Kidney epithelial cell (primary cell): Measurements from ENCODE around the gene IRX5. TPM values are rescaled to one million over a fixed set of nuclear protein-coding genes. Genes with fewer than 3 reads are reported as not detected.

ENCODE experiments used
- DNase-seq: peaks from one replicate; pipeline ENCODE4 v3.0.0-alpha.2; 2010; ENCODE audit warnings: low read depth
- H3K27me3 ChIP-seq: 2 replicates; pipeline ENCODE4 v1.6.0; 2011; ENCODE audit warnings: low read length; ENCODE audit not compliant: control insufficient read depth, insufficient read depth
- H3K36me3 ChIP-seq: 2 replicates; pipeline ENCODE4 v1.5.1; 2011; ENCODE audit warnings: low read length; ENCODE audit not compliant: control insufficient read depth, insufficient read depth
- H3K4me3 ChIP-seq: 2 replicates; pipeline ENCODE4 v1.5.1; 2011; ENCODE audit warnings: low read depth, mild to moderate bottlenecking, control low read depth, low read length
- total RNA-seq: library from RNA; depleted of rRNA; stranded (reverse); fragments of >200 nt; gene quantifications from 2 replicates; pipeline ENCODE4 v1.2.3, GENCODE V29; 2015
- TF ChIP-seq, protein P1 (sequence below): IDR thresholded peaks from 2 replicates; pipeline ENCODE4 v1.5.1; 2011; ENCODE audit warnings: mild to moderate bottlenecking, moderate library complexity, low read length, control low read depth, inconsistent platforms; ENCODE audit not compliant: insufficient read depth, poor library complexity, severe bottlenecking

The IRX5 gene
- total RNA-seq, 1 donor from 2014 or later = 2.0 TPM

DNA sequence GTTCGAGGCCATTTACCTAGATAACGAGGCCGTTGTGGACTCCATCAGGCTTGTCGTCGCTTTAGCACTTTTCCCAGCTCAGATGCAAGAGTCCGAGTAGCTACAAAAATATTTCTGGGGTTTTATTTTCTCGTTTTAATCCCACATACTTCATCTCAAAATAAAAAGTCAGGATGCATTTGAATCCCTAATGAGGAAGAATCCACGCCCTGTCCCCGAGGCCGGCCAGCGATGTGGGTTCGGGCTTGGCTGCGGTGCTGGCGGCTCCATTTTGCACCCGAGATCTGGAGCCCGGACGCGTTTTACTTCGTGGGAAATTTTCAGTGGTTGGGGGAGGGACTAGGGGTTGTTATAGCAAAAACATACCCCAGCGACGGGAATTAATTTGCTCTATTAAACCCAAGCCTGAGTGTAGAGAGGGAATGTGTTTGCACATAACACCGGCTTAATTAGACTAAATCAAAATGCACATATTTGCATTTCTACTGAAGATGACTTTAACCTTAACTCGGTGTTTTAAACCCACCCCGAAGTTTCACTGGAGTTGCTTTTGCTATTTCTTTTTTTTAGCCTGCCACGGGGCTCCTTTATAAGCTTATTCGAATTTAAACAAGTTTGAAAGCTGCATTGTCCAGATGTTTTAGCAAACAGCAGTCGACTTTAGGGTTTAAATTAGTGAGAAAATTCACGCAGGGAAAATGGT is 4.8 kb downstream of the IRX5 start:
- Histone ChIP-seq H3K4me3 (peak overlapping the region; percentile 36), H3K27me3 (peaks cover 80% of the 10 kb centered on the region), H3K36me3 (no peaks in the 10 kb centered on the region)
- no peak for DNase-seq
- TF ChIP-seq, protein P1, sequence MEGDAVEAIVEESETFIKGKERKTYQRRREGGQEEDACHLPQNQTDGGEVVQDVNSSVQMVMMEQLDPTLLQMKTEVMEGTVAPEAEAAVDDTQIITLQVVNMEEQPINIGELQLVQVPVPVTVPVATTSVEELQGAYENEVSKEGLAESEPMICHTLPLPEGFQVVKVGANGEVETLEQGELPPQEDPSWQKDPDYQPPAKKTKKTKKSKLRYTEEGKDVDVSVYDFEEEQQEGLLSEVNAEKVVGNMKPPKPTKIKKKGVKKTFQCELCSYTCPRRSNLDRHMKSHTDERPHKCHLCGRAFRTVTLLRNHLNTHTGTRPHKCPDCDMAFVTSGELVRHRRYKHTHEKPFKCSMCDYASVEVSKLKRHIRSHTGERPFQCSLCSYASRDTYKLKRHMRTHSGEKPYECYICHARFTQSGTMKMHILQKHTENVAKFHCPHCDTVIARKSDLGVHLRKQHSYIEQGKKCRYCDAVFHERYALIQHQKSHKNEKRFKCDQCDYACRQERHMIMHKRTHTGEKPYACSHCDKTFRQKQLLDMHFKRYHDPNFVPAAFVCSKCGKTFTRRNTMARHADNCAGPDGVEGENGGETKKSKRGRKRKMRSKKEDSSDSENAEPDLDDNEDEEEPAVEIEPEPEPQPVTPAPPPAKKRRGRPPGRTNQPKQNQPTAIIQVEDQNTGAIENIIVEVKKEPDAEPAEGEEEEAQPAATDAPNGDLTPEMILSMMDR = no peak

DNA sequence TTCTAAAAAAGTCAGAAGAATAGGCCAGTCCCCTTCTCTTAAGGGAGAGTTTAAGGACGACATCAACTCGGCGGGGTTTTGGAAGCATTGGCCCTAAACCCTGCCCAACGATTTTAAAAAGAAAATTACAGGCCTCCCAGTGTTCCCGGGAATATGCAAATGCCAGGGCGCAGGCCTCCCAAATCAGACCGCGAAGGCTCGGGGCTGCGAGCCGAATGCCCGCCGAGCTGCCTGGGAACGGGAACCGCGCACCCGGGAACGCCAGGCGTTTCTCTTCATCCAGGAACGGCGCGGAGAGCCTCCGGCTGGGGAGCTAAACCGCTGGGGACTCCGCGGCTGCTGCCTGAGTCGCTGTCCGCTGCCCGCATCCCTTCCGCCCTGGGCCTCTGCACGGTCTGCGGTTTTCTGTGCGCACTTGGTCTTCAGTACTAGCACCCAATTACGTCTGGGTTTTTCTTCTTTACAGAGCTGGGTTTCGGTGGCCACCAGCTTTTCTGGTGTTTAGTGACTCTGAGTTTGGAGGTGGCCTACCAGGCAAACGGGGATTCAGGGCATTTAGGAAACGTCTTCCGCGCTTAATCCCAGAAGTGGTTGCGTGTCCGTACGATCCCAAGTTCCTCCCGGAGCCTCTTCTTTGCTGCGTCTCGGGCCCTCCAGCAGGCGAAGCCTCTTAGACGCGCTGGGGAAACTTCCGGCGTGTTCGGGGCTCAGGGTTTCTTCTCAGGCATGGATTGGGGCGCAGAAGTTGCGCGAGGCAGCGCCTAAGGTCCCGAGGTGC is 5.7 kb downstream of the IRX5 start:
- H3K27me3 ChIP-seq = peaks cover 85% of the 10 kb centered on the region
- no peak for DNase-seq
- no peaks in the 10 kb centered on the region for H3K36me3 ChIP-seq
- peak overlapping the region; percentile 36 for H3K4me3 ChIP-seq
- TF ChIP-seq, protein P1 = no peak

GRCh38 chr16:54936979-54937670 is 6.5 kb downstream of the IRX5 start:
- no peak for DNase-seq
- TF ChIP-seq, protein P1 = peak; percentile 80
- H3K4me3 ChIP-seq = peak overlapping the region; percentile 36
- H3K36me3 ChIP-seq = no peaks in the 10 kb centered on the region
- peaks cover 78% of the 10 kb centered on the region for H3K27me3 ChIP-seq

GRCh38 chr16:54937671-54938211 is 7.1 kb downstream of the IRX5 start:
- Histone ChIP-seq H3K36me3 (no peaks in the 10 kb centered on the region), H3K4me3 (no peak overlapping the region), H3K27me3 (peaks cover 75% of the 10 kb centered on the region)
- no peak for DNase-seq
- TF ChIP-seq, protein P1 = no peak

GRCh38 chr16:54938212-54939028 is 7.8 kb downstream of the IRX5 start:
- DNase-seq = no peak
- peaks cover 69% of the 10 kb centered on the region for H3K27me3 ChIP-seq
- H3K4me3 ChIP-seq = no peak overlapping the region

More at GRCh38 chr16:54938212-54939028, 7.8 kb downstream of the IRX5 start:
- H3K36me3 ChIP-seq = no peaks in the 10 kb centered on the region
- TF ChIP-seq, protein P1 = no peak
